KBM-7 (cell line): Measurements from ENCODE around the gene UGT2B28.
A peak's percentile ranks its signal among the peaks of the same experiment; 100 is the strongest.
"Not testable (repeated sequence)": the region's sequence is repeated elsewhere in the genome, so short reads cannot be mapped to it uniquely, and the experiment has no call there.

Experiments used
- DNase-seq: peaks from one replicate; pipeline ENCODE4 v3.0.0-alpha.2; 2015
- in situ Hi-C: fragments of 300-500 bp; cut with MboI; formaldehyde crosslinking; loops from 2 replicates; pipeline ENCODE4 v1.14.3; 2020; ENCODE audit warnings: low sequenced_read_pairs, low pct_unique_long_range_greater_than_20kb, mixed read lengths

Gene UGT2B28

DNA sequence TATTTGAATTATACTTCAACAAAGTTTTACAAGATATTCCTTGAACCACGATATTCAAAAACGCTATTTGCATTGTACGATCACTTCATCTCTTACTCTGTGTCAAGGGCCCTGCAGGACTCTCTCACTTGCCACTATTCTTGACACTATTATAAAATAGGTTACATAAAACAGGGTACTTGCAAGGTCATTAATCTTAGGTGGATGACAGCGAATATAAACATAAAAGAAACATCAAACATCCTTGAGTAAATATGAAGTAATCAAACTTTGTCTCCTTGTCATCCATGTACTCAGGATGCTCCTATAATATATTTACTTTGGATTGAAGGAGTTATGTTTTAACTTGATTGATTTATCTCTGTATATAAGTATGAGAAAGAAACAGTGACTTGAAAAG is at the start of gene UGT2B28:
Gene UGT2B28 (plus strand): TSS at position 395 of the 400 bp plus-strand sequence. CDS start 26 bp downstream, outside the sequence.
- in situ Hi-C loops, DNase-seq: not testable (repeated sequence)

DNA sequence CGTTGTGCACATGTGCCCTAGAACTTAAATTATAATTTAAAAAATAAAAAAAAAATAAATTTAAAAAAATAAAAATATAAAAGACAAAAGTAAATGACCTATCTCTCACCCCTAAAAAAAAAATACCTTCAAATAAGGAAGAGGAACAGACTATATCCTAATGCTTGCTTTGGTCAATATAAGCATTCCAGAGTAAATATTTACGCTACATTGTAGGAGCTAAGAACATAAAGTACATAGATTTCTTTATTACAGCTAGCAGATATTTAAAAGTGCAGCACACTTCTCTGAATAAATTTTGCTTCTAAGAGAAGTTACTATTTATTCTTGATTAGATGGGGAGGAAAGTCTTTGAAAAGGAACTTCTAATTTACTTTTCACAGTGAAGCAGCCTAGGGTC is 41.2 kb upstream of the UGT2B28 start:
- in situ Hi-C loops = no loop called here
- no peak for DNase-seq

DNA sequence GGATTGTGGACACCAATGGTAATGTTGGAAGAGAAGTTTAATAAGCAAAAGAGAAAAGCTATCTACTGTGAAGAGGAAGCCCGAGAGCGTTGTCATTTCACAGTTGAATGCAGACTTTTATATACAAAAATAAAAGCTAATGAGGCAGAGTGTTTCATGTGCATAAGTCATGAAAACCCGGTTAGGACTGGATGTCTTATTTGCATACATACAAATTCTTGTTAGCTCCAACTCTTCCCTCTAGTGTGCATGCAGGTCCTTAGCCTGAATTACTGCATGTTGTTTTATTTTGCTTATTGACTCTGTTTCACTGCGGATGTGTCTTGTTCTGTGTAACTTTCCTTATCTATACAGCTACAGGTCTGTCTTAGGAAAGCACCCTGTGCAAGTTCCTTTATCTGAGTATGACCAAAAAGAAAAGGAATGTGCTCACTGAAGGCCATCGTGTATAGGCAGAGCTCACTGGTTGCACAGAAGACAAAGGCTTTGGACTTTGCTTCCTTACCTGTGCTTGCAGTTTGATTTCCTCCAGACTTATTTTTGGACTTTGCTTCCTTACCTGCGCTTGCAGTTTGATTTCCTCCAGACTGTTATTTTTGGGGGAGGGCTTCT is 40.6 kb upstream of the UGT2B28 start:
- peak; percentile 70 for DNase-seq
- in situ Hi-C loops = no loop called here

DNA sequence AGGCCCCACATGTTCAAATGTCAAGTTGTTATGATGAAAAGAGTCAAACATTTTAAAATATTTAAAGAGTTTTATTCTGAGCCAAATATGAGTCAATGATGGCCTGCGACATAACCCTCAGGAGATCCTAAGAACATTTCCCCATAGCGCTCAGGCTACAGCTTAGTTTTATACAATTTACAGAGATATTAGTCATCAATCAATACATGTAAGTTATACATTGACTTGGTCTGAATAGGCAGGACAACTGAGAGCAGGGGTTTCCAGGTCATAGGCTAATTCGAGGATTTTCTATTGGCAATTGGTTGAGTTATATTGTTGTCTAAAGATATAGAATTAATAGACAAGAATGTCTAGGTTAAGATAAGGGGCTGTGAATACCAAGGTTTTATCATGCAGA is 39.5 kb upstream of the UGT2B28 start:
- in situ Hi-C loops, DNase-seq: not testable (repeated sequence)

DNA sequence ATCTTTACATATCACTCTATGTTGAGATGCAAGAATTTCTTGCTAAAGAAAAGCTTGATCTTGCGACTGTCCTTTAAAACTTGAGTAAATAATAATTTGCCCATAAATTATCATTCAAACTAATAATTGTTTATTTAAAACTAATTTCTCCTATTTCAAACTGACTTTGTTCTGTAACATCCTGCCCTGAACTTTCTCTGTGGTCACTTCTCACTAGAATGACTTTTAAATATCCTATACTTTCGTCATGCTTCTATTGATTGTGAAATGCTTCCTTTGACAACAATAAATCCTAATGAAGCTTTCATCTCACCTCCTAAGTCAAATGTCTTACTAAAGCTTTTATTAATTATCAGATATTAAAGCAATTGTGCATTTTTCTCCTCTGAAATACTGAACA is 38.5 kb upstream of the UGT2B28 start:
- not testable (repeated sequence) for DNase-seq

DNA sequence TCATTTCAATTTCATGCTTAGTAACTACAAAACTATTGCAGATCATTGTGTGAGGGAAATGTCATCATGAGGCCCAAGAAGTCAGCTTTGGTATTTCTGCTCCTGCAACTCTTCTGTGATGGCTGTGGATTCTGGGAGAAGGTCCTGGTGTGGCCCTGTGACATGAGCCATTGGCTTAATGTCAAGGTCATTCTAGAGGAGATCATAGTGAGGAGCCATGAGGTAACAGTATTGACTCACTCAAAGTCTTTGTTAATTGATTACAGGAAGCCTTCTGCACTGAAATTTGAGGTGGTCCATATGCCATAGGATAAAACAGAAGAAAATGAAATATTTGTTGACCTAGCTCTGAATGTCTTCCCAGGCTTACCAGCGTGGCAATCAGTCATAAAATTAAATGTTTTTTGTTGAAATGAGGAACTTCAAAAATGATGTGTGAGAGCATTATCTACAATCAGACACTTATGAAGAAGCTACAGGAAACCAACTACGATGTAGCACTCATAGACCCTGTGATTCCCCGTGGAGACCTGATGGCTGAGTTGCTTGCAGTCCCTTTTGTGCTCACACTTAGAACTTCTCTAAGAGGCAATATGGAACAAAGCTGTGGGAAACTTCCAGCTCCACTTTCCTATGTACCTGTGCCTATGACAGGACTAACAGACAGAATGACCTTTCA is 37.6 kb upstream of the UGT2B28 start:
- peak; percentile 78 for DNase-seq
- in situ Hi-C loops = not testable (repeated sequence)

More for the DNA sequence above, 38.5 kb upstream of the UGT2B28 start:
- in situ Hi-C loops = not testable (repeated sequence)

DNA sequence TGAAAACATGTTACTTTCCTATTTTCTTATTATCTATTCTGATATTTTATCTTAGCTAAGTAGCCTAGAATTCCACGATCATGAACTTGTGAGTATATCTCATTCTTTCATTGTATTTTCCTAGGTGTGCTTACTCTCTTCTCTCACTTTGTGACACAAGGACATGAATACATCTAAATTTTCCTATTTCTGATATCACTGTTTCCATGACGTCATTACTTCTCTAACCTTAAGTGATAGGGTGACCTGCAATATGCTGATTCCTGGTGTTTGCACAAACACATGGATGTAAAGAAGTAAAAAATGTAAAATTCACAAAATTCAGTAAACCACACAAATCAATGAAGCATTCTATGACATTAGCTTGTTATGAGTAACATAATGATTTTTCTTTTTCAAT is 29.4 kb upstream of the UGT2B28 start:
- in situ Hi-C loops, DNase-seq: not testable (repeated sequence)

DNA sequence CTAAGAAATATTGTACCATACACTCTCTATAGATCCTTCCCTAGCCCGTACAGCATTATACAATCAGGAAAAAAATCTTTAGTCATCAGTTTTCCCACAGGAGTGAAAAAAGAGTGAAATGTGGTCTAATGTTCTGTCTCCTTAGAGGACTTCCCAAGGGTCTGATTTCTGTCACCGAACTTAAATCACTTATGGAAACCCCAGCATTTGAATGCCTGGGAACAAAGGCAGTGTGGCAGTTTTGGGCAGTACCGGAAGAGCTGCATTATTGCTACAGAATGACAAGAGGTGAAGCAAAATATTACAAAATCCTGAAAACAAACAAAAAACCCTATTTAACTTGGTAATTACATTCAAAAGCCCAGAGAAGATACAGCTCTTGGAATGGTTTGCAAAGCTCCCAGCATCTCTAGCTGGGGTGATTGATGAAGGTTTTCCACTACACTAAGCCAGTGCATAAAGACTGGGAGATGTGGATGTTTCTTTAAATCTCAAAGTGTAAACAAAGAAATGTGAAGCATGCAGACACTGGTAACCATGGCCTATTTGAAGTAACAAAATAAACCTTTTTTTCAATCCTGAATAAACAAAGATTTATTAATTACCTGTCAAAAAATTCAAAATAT is 27.0 kb upstream of the UGT2B28 start:
- in situ Hi-C loops, DNase-seq: not testable (repeated sequence)

DNA sequence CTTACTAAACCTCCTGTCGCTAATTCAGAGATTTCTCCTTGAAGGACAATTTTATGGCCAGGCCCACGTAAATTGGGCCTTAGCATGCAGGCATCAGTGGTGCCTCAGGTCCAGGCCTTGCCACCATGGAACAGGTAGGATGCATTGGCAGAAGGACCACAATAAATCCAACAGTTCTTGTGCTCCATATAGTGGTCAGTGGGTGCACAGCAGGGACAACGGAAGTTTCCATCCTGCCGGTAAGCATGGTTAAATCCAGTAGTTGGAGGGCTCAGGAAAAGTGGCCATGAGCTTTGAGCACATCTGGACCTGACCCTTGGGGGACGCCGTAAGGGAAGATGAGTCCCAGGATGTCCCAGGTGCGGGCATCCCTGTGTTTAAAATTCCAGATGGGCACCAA is 11.7 kb upstream of the UGT2B28 start:
- DNase-seq, in situ Hi-C loops: not testable (repeated sequence)

DNA sequence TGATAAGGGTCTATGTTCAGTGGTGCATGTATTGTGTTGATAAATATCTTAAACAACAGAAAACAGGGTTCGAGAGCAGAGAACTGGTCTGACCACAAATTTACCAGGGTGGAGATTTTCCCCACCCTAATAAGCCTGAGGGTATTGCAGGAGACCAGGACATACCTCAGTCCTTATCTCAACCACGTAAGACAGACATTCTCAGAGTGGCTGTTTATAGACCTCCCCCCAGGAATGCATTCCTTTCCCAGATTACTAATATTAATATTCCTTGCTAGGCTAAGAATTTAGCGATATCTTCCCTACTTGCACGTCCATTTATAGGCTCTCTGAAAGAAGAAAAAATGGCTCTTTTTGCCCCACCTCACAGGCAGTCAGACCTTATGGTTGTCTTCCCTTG is 16.1 kb downstream of the UGT2B28 start:
- DNase-seq, in situ Hi-C loops: not testable (repeated sequence)

DNA sequence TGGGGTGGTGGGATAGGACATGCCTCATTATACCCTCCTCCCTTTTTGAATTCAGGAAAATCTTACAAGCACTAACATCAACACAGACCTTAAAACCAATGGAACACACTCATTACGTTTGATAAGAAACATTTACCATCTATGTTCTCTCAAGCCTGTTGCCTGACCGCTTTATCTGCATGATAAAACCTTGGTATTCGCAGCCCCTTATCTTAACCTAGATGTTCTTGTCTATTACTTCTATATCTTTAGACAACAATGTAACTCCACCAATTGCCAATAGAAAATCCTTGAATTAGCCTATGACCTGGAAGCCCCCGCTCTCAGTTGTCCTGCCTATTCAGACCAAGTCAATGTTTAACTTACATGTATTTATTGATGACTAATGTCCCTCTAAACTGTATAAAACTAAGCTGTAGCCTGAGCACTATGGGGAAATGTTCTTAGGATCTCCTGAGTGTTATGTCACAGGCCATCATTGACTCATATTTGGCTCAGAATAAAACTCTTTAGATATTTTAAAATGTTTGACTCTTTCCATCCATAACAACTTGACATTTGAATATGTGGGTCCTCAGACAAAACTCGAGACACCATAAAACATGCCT is 28.3 kb downstream of the UGT2B28 start:
- in situ Hi-C loops = not testable (repeated sequence)
- DNase-seq = peak; percentile 30

DNA sequence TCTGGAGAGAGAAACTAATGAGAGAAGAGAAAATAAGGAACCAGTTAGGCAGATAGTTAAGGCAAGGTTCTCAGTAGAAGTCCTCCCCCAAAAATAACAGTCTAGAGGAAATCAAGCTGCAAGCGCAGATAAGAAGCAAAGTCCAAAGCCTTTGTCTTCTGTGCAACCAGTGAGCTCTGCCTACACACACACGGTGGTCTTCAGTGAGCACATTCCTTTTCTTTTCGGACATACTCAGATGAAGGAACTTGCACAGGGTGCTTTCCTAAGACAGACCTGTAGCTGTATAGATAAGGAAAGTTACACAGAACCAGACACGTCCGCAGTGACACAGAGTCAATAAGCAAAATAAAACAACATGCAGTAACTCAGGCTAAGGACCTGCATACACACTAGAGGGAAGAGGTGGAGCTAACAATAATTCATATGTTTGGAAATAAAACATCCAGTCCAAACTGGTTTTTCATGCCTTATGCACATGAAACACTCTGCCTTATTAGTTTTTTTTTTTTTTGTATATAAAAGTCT is 29.3 kb downstream of the UGT2B28 start:
- in situ Hi-C loops = not testable (repeated sequence)
- DNase-seq = peak; percentile 97

DNA sequence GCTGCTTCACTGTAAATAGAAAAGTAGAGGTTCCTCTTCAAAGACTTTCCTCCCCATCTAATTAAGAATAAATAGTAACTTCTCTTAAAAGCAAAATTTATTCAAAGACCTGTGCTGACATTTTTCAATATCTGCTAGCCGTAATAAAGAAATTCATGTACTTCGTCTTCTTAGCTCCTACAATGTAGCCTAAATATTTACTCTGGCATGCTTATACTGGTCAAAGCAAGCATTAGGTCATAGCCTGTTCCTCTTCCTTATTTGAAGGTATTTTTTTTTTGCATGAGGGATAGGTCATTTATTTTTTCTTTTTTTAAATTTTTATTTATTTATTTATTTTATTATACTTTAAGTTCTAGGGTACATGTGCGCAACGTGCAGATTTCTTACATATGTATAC is 30.0 kb downstream of the UGT2B28 start:
- DNase-seq, in situ Hi-C loops: not testable (repeated sequence)

DNA sequence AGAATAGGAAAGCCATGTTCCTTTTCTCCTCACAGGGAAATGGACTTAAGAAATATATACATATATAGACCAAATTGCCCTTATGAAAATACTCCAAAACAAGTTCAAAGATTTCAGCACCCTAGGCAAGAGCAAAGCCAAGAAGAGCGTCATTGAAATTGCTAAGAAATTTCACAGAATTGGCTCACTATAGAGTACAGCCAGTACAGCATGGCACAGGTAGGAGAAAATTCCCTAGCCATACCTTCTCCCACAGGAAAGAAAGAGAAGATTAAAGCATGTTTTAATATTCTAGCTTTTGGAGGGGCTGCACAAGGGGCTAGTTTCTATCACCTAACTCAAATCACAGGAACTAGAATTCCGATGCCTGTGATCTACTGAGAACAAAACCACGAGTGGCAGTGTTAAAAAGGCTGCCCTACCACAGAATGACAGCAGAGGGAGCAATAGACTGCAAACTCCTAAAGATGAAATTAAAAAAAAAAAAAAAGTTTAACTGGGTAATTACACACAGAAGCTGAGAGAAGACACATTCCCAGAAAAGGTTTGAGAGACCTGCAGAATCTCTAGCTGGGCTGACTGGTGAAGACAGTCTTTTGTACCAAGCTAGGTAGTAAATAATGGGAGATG is 37.5 kb downstream of the UGT2B28 start:
- in situ Hi-C loops = not testable (repeated sequence)
- DNase-seq = peak; percentile 91

DNA sequence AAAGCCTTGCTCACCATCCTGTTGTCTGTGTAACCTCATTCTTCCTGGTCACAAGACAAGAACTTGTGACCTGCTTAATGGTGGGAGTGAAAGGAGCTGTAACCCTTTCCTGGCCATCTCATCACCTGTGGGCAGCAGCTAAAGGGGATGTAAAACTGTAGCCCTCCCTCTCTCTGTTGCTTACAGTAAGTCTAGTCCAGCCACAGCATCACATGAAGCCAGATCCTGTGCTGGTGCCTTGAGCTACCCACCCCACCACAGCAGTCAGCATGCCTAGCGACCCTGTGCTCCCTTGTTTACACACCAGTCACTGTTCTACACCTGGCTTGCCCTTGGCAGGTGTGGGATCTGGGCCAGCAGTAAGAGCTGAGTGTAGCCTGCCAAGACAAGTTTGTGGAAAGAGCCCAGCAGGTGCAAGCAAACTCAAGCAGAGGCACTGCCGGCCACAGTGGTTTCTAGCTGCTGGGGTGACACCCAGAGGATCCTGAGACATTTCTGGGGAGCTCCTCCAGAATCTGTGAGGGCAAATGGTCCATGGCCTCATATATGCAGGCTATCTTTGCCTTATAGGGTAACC is 41.0 kb downstream of the UGT2B28 start:
- in situ Hi-C loops = no loop called here
- DNase-seq = no peak

DNA sequence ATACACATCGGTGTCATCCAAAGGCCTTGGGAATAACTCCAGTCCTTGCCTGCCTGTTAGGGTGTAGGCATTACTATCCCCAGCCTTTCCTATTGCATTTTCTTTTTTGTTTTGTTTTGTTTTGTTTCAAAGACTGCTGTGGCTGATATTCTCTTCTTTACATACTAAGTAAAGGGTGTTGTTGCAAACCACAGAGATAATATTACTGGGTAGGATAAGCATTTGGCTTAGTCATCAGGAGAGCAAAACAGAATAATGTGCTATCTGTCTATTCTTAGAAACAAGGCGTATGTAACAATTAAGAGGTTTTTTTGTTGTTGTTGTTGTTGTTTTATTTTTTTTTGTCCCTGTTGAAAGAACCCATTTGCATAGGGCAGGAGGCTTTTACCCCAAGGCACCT is 41.8 kb downstream of the UGT2B28 start:
- in situ Hi-C loops = no loop called here
- no peak for DNase-seq

DNA sequence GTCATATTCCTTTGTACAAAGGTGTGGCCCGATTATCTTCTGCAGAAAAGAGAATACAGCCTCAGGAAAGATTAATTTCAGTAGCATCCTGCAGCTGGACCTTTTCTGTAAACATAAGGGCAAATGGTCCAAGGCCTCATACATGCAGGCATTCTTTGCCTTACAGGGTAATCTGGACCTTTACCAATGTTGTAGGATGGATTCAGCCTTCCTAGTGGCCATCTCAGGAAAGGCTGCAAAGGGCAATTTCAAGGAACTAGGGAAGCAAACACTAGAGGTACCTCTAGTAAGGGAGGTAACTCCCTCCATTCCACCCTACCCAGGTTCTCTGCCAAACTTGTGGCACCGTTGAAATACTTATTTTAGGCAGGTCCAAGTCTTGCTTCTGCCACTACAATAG is 43.0 kb downstream of the UGT2B28 start:
- no peak for DNase-seq
- in situ Hi-C loops = no loop called here

DNA sequence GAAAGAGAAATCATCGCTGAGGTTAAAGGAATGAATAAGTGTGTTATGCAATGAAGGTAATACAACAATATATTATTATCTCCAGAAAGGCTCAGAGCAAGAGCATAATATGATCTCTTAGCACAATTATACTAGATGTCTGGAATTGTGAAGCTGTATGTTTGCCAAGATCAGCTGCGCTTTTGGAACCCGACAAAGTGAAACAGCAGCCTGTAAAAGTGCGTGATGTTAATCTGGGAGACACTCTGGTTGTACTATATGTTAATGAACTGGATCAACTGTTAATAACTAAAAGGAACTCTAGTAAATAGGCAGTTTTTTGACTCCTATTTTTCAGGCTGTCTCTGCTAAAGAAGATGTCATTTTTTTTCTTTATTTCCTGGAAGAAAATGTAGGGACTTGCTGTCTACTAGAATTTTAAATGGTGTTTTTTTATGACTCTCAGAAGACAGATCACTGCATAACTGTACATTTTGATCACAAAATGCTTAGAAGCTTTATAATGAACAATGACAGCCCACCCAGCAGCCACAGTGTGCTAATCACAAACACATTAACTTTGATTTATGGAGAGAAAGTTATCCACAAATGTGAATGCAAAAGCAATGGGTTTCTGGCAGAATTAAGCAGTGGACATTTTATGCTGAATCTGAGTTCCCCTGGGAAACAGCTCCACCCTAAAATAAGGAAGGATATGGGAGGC is 50.2 kb downstream of the UGT2B28 start:
- in situ Hi-C loops = no loop called here
- DNase-seq = no peak
